ENCODE results near the gene CENPU. TPM values are rescaled to one million over a fixed set of nuclear protein-coding genes. Genes with fewer than 3 reads are reported as not detected.

The CENPU gene
- total RNA-seq, 1 experiment from 2014 or later: 124 TPM

DNA sequence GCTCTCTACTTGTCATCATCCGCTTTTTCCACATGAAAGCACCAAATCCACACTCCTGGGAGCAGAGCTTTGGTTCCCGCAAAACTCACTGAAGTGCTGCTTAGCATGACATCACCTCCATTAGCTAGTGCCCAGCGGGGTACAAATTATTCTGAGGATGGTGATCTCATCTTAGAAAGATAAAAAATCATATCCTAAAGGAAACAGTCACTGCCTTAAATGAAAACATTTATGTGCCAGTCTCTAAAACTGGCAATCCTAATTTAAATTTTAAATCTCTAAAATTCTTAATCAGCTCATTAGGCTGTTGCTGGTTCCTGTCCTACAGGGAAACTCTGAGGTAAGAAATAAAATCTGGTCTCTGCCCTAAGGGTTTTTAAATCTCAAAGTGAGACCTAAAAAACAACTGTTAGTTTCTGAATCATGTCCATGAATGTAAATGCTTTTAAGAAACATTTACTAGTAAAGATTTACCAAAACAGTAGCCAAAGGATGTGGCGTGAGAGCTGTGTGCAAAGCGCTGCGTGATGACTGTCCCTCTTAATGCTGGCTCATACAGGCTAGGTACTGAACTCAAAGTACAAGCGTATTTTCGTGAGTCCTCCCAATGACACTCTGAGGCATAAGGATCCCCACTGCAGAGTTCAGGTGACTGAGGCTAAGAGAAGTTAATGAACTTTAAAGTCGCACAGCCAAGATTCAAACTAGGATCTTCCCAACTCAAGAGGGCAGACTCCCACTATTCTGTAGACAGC, 89.2 kb downstream of the CENPU start:
- no peak overlapping the region for H4K8ac ChIP-seq (replicated peaks; ENCODE audit: insufficient read length, low read depth, low read length)
- Mint-ChIP-seq H3K27ac (peak overlapping the region; percentile 20 to 92 (median 77); a peak in 6 of 7 replicates), H3K36me3 (ENCODE audit: insufficient read depth in 1 of 3, low read depth in 3 of 3) (peaks cover 6 to 33% (median 22%) of the 10 kb centered on the region in 3 experiments; a peak in 6 of 7 replicates), H3K9me3 (no peaks in the 10 kb centered on the region), H3K4me1 (peaks cover 57 to 68% of the 10 kb centered on the region in 2 experiments), H3K27me3 (ENCODE audit: low read depth) (no peaks in the 10 kb centered on the region), H3K4me3 (peak overlapping the region; percentile 35 to 49; a peak in 3 of 5 replicates)
- H3K79me2 ChIP-seq (ENCODE audit: insufficient read depth, low read length): peaks cover 55% of the 10 kb centered on the region
- H3K27ac ChIP-seq (ENCODE audit: insufficient read length, low read depth, low read length): peak overlapping the region; percentile 58
- H2BK12ac ChIP-seq (ENCODE audit: insufficient read length, low read depth, low read length): no peak overlapping the region
- TF ChIP-seq, protein P1, sequence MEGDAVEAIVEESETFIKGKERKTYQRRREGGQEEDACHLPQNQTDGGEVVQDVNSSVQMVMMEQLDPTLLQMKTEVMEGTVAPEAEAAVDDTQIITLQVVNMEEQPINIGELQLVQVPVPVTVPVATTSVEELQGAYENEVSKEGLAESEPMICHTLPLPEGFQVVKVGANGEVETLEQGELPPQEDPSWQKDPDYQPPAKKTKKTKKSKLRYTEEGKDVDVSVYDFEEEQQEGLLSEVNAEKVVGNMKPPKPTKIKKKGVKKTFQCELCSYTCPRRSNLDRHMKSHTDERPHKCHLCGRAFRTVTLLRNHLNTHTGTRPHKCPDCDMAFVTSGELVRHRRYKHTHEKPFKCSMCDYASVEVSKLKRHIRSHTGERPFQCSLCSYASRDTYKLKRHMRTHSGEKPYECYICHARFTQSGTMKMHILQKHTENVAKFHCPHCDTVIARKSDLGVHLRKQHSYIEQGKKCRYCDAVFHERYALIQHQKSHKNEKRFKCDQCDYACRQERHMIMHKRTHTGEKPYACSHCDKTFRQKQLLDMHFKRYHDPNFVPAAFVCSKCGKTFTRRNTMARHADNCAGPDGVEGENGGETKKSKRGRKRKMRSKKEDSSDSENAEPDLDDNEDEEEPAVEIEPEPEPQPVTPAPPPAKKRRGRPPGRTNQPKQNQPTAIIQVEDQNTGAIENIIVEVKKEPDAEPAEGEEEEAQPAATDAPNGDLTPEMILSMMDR (conservative IDR thresholded peaks at IDR 0.05): no peak
- H3K18ac ChIP-seq (ENCODE audit: insufficient read length, low read depth, low read length): no peak overlapping the region
- H2AFZ ChIP-seq (ENCODE audit: low read length): no peak overlapping the region
- WGBS (ENCODE audit: extremely low coverage, insufficient read length, low lambda C conversion rate): no CpG with 5 or more reads among the region's 9 CpGs
- no peak overlapping the region for H2BK5ac ChIP-seq (ENCODE audit: insufficient read length, low read length)
- H3K9ac ChIP-seq (ENCODE audit: extremely low read depth, insufficient read length, low read length): peak overlapping the region; percentile 59
- H2BK20ac ChIP-seq (ENCODE audit: low read depth, low read length, poor library complexity, severe bottlenecking): no peak overlapping the region
- H3K79me1 ChIP-seq (ENCODE audit: insufficient read depth, low read depth, low read length, poor library complexity, severe bottlenecking): no peaks in the 10 kb centered on the region
- H2BK15ac ChIP-seq (ENCODE audit: low read depth, low read length): no peak overlapping the region
- peaks cover 10% of the 10 kb centered on the region for H3K23me2 ChIP-seq (ENCODE audit: insufficient read length, low read depth, low read length, poor library complexity, severe bottlenecking)
- no peak overlapping the region for H3K23ac ChIP-seq (ENCODE audit: insufficient read length, low read depth, low read length)
- no peak overlapping the region for H3K56ac ChIP-seq (ENCODE audit: insufficient read length, low read depth, low read length)
- no peak overlapping the region for H2AK5ac ChIP-seq (ENCODE audit: insufficient read length, low read length)
- H3K4ac ChIP-seq (ENCODE audit: low read depth, low read length): no peak overlapping the region
- H3K27me3 ChIP-seq (ENCODE audit: insufficient read depth, low read length): no peaks in the 10 kb centered on the region
- no peak overlapping the region for H4K91ac ChIP-seq (ENCODE audit: insufficient read length, low read depth, low read length)
- H4K5ac ChIP-seq (ENCODE audit: insufficient read length, low read depth, low read length): no peak overlapping the region
- H3K4me2 ChIP-seq (ENCODE audit: insufficient read depth, insufficient read length, low read length): peak overlapping the region; percentile 30
- no peak for DNase-seq
- peaks cover 16% of the 10 kb centered on the region for H3K4me1 ChIP-seq (ENCODE audit: insufficient read depth, low read length)
- H3T11ph ChIP-seq (ENCODE audit: low read length): no peak overlapping the region
- no peaks in the 10 kb centered on the region for H4K20me1 ChIP-seq (ENCODE audit: control insufficient read depth, insufficient read depth, insufficient read length)
- no peaks in the 10 kb centered on the region for H3K9me3 ChIP-seq (ENCODE audit: control insufficient read depth, low read depth, low read length)
- H3K14ac ChIP-seq (ENCODE audit: insufficient read depth, low read length): no peak overlapping the region
- H2BK120ac ChIP-seq (ENCODE audit: low read depth, low read length, poor library complexity, severe bottlenecking): no peak overlapping the region

Other genes starting within 250 kb of the CENPU start
- 107 and 110 TPM in 2 replicates for gene CASP3, start 84.6 kb downstream of the CENPU start, total RNA-seq (2021)
- gene PRIMPOL, start 84.4 kb downstream of the CENPU start, total RNA-seq (2021): 4.9 and 6.3 TPM in 2 replicates
- gene ACSL1, start 91.9 kb upstream of the CENPU start, total RNA-seq (2021): 3.1 and 3.5 TPM in 2 replicates

All from H9 (cell line).